Measurements from ENCODE around the gene ADAMTSL1.

ADAMTSL1 gene

DNA sequence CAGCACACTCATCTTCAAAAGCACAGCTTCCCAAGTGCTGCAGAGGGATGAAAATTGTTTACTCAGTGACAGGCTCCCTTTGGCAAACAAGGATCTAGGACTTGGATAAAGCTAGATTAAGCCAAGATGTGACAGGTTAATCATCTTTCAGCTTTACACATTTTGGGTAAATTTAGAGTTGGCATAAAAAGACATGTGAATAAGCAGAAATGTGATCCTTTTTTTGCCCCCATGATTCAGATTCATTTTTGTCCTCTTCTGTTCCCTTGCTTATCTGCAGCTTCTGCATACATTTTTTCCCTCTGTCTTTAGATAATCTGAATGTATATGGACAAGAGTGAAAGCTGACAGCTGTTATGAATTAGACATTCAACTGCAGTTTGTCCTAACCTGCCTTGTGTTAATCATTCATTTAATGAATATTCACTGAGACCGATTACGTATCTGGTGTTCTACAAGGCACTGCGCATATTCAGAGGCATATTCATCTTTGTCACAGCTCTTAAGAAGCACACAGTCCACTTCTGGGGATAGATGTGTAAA lies 19.6 kb downstream of the ADAMTSL1 start:
- DNase-seq (ENCODE audit: low spot score) = no peak
- in situ Hi-C loops (cut with MboI; ENCODE audit: low pct_unique_long_range_greater_than_20kb, low sequenced_read_pairs, unreplicated experiment) = no loop called here
- no peak for TF ChIP-seq CTCF (IDR thresholded peaks at IDR 0.05; ENCODE audit: extremely low read depth, insufficient read depth, missing control alignments)

DNA sequence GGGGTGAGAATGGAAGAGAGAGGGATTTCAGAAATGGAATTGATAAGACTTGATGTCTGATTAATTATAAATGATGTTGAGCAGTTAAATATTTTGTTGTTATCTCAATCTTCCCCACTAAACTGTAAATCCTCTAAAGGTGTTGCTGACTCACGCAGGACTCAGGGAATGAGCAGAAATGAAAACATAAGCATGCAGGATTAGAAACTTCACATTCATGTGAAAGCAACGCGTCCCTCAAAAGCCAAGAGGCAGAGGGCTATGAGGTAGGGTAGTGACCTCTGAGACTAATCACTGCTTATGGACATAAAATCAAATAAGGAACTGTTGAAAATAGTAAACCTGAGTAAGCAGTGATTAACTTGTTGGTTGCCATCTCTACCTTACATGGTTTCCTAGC lies 21.1 kb downstream of the ADAMTSL1 start:
- in situ Hi-C loops (cut with MboI; ENCODE audit: low pct_unique_long_range_greater_than_20kb, low sequenced_read_pairs, unreplicated experiment) = no loop called here
- TF ChIP-seq CTCF (IDR thresholded peaks at IDR 0.05; ENCODE audit: extremely low read depth, insufficient read depth, missing control alignments) = no peak
- no peak for DNase-seq (ENCODE audit: low spot score)

DNA sequence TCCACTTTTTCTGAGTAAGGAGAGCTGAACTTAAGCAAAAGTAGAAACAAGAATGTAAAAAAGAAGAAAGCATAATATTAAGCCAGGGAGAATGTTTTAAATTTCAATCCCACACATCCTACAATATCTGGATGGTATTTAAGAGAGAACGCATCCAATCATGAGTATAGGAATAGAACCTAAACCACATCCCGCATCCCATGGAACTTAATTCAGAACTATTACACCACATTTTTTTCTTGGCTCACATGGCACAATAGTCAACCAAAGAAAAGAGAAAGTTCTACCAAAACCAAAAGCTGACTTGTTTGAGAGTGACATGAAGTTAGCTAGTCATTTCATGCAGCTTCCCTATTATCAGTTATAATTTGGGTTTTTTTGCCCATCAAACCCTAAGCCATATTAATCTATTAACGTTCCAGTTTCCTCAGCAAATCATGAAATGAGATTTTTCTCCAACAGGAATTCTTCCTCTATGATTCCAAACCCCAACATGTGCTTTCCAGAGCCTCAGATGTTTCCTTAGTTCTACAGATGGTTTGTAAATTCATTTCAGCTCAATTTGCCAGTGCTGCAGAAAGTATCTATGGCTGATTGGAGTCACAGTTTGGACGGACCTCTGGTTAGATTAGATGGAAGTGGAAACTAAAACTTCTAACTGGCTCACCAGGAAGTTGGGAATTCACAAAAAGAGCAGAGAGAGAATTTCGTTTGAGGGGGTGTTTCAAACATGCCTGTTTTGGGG lies 22.5 kb downstream of the ADAMTSL1 start:
- no peak for DNase-seq (ENCODE audit: low spot score)
- TF ChIP-seq CTCF (IDR thresholded peaks at IDR 0.05; ENCODE audit: extremely low read depth, insufficient read depth, missing control alignments) = no peak
- in situ Hi-C loops (cut with MboI; ENCODE audit: low pct_unique_long_range_greater_than_20kb, low sequenced_read_pairs, unreplicated experiment) = no loop called here

DNA sequence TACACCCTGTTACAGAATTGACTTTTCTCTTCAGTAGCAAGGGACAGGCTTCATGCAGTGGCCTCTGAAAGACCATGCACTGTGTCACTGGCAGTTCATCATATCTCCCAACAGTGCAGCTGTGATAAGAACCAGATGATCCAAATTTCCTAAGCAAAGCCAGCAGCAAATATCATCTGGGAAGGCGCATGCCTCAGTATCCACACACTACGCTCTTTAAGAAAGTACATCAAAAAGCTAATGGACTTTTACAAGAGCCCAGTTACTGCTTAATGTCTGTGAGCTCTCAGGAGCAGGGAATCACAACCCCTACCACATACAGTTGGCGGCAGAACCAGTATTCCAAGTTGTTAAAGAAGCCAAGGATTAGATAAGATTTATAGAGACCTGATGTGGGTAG lies 25.1 kb downstream of the ADAMTSL1 start:
- no peak for TF ChIP-seq CTCF (IDR thresholded peaks at IDR 0.05; ENCODE audit: extremely low read depth, insufficient read depth, missing control alignments)
- DNase-seq (ENCODE audit: low spot score) = no peak
- in situ Hi-C loops (cut with MboI; ENCODE audit: low pct_unique_long_range_greater_than_20kb, low sequenced_read_pairs, unreplicated experiment) = no loop called here

DNA sequence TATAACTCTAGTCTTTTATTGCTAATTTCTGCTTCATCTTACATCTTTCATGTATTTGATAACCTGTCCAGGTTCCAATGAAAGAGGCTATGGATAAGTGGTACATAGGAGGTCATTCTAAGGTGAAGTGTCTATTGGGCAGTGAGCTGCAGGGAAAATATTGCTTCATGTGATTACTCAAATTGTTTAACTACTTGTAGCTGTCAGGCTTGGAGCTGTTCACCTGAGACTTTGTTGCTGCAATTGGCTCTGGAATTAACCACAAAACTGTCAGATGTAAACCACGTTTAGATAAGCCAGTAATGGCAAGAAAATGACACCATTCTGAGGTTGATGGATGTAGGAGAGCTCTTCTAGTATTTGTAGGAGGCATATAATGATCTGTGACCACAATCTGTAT lies 26.0 kb downstream of the ADAMTSL1 start:
- no peak for DNase-seq (ENCODE audit: low spot score)
- no peak for TF ChIP-seq CTCF (IDR thresholded peaks at IDR 0.05; ENCODE audit: extremely low read depth, insufficient read depth, missing control alignments)
- in situ Hi-C loops (cut with MboI; ENCODE audit: low pct_unique_long_range_greater_than_20kb, low sequenced_read_pairs, unreplicated experiment) = no loop called here

DNA sequence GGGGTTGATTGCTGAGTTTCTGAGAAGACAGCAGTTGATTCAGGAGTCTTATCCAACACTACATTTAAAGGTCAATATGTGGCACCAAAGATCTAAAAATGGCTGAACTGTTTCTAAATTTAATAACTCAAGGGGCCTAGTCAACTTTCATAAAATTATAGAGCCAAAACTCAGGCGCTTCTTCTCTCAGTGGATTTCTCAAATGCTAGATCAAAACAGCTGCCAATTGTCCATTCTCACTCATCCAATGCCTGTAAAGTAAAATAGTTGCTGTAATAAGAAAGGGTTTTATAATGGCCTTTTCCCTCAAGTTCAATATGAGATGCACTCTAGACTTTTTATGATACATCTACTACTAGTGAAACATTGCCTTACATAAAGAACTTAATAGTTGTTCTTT lies 26.5 kb downstream of the ADAMTSL1 start:
- in situ Hi-C loops (cut with MboI; ENCODE audit: low pct_unique_long_range_greater_than_20kb, low sequenced_read_pairs, unreplicated experiment) = no loop called here
- DNase-seq (ENCODE audit: low spot score) = no peak
- no peak for TF ChIP-seq CTCF (IDR thresholded peaks at IDR 0.05; ENCODE audit: extremely low read depth, insufficient read depth, missing control alignments)
